K562 (cell line): Measurements from ENCODE around the gene SLC44A5.

Experiments used
- CHCHD3 ChIP-seq: fragments of 250-450 bp; sonication (Bioruptor Pico); IDR thresholded peaks from 2 replicates; pipeline ENCODE4 v2.1.2; 2022; ENCODE audit warnings: mild to moderate bottlenecking
- CHD2 ChIP-seq: IDR thresholded peaks from 2 replicates; pipeline ENCODE4 v1.6.1; 2011; ENCODE audit warnings: low read depth, low read length
- CSDE1 ChIP-seq, 2 experiments: fragments of 450-650 bp; IDR thresholded peaks; 2 replicates each; pipeline ENCODE4 v1.6.1; 2016; ENCODE audit warnings: mild to moderate bottlenecking in 1 of 2
- HDGF ChIP-seq: fragments of 450-650 bp; IDR thresholded peaks from 2 replicates; pipeline ENCODE4 v1.6.1; 2016
- L3MBTL2 ChIP-seq: fragments of 450-650 bp; IDR thresholded peaks from 2 replicates; pipeline ENCODE4 v1.6.1; 2016; ENCODE audit warnings: mild to moderate bottlenecking, moderate library complexity
- PTTG1 ChIP-seq: fragments of 450-650 bp; IDR thresholded peaks from 2 replicates; pipeline ENCODE4 v1.6.1; 2016; ENCODE audit warnings: low read depth, mild to moderate bottlenecking, missing genetic modification characterization, missing compliant biosample characterization
- ZNF174 ChIP-seq: fragments of 250-450 bp; sonication (Bioruptor Pico); IDR thresholded peaks from 2 replicates; pipeline ENCODE4 v1.4.0; 2020; ENCODE audit warnings: mild to moderate bottlenecking
- TF ChIP-seq, protein P1 (sequence below): sonication (generic); formaldehyde crosslinking; IDR thresholded peaks from 2 replicates; pipeline ENCODE4 v1.8.0; 2022; ENCODE audit warnings: mild to moderate bottlenecking, missing genetic modification reagents
- TF ChIP-seq, protein P2 (sequence below), 3 experiments: IDR thresholded peaks in 2 of 3; conservative IDR thresholded peaks in 1 of 3; 2 replicates each; pipeline ENCODE4 v1.5.1; 2011 to 2012; ENCODE audit warnings: low read length in 3 of 3, mild to moderate bottlenecking in 3 of 3, control low read depth in 2 of 3, improper control_type of control experiment in 1 of 3, inconsistent platforms in 1 of 3, low read depth in 1 of 3, mixed read lengths in 1 of 3, moderate library complexity in 1 of 3; ENCODE audit not compliant: insufficient read depth in 2 of 3
- TF ChIP-seq, protein P3 (sequence below): fragments of 250-450 bp; sonication (Bioruptor Pico); IDR thresholded peaks from 2 replicates; pipeline ENCODE4 v1.5.0; 2021

DNA sequence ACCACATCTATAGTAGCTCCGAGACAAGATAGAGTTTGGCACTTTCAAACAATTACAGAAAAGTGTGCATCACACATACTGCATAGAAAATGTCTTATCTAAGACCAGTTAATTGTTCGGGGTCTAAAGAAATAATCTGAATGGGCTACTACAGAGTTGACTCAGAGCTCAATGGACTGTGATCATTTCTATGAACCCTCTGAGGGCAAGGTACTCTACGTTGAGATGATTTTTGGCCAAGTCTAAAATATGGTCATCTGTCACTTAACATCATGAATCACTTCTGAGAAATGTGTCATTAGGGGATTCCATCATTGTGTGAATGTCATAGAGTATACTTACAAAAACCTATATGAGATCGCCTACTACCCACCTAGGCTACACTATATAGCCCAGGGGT lies 123.5 kb downstream of the SLC44A5 start:
- TF ChIP-seq CHD2, result no peak
- TF ChIP-seq, protein P1, sequence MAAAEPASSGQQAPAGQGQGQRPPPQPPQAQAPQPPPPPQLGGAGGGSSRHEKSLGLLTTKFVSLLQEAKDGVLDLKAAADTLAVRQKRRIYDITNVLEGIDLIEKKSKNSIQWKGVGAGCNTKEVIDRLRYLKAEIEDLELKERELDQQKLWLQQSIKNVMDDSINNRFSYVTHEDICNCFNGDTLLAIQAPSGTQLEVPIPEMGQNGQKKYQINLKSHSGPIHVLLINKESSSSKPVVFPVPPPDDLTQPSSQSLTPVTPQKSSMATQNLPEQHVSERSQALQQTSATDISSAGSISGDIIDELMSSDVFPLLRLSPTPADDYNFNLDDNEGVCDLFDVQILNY (CRISPR knock-in tag), result no peak
- TF ChIP-seq, protein P2, sequence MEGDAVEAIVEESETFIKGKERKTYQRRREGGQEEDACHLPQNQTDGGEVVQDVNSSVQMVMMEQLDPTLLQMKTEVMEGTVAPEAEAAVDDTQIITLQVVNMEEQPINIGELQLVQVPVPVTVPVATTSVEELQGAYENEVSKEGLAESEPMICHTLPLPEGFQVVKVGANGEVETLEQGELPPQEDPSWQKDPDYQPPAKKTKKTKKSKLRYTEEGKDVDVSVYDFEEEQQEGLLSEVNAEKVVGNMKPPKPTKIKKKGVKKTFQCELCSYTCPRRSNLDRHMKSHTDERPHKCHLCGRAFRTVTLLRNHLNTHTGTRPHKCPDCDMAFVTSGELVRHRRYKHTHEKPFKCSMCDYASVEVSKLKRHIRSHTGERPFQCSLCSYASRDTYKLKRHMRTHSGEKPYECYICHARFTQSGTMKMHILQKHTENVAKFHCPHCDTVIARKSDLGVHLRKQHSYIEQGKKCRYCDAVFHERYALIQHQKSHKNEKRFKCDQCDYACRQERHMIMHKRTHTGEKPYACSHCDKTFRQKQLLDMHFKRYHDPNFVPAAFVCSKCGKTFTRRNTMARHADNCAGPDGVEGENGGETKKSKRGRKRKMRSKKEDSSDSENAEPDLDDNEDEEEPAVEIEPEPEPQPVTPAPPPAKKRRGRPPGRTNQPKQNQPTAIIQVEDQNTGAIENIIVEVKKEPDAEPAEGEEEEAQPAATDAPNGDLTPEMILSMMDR (IDR thresholded peaks at IDR 0.05 in 2 of 3, conservative IDR thresholded peaks at IDR 0.05 in 1 of 3; ENCODE audit: insufficient read depth in 2 of 3, low read depth in 1 of 3, low read length in 3 of 3), result no peak
- TF ChIP-seq PTTG1 (tag), result no peak
- TF ChIP-seq HDGF, result no peak
- TF ChIP-seq L3MBTL2, result no peak
- TF ChIP-seq, protein P3, sequence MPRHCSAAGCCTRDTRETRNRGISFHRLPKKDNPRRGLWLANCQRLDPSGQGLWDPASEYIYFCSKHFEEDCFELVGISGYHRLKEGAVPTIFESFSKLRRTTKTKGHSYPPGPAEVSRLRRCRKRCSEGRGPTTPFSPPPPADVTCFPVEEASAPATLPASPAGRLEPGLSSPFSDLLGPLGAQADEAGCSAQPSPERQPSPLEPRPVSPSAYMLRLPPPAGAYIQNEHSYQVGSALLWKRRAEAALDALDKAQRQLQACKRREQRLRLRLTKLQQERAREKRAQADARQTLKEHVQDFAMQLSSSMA (CRISPR knock-in tag), result no peak
- TF ChIP-seq CHCHD3 (CRISPR knock-in tag), result no peak
- TF ChIP-seq CSDE1 (IDR thresholded peaks at IDR 0.05), result no peak
- no peak for TF ChIP-seq ZNF174 (CRISPR knock-in tag)
